ENCODE results near the gene PAPPA2. TPM values are rescaled to one million over a fixed set of nuclear protein-coding genes. Genes with fewer than 3 reads are reported as not detected.

Gene PAPPA2
- total RNA-seq, 2 donors from 2014 or later: 1.3 TPM; not detected in 1

DNA sequence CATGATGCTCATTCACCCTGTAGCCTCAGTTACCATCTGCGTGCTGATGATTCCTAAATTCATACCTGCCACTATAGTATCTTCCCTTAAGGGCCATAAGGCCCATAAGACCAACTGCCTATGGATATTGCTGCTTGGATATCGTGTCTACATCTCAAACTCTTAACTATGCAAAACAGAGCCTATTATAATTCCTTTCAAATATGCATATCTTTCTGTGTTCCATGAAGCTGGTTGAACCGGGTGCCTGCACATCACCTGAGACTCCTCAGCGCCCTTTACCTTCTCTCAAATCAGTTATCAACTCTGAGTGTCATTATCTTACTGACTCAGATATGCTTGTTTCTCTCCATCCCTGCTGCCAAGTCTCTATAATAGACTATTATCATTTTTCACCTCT lies 311.2 kb downstream of the PAPPA2 start:
- Mint-ChIP-seq H3K9me3 (no peaks in the 10 kb centered on the region), H3K27ac (no peak overlapping the region), H3K36me3 (ENCODE audit: low read depth) (no peaks in the 10 kb centered on the region), H3K27me3 (ENCODE audit: insufficient read depth) (peaks cover 2% of the 10 kb centered on the region), H3K4me3 (no peak overlapping the region), H3K4me1 (peaks cover 4% of the 10 kb centered on the region)
- H3K4me3 ChIP-seq (ENCODE audit: low read length): no peak overlapping the region
- H3K9me3 ChIP-seq (ENCODE audit: control insufficient read depth, low read length): no peaks in the 10 kb centered on the region
- H3K4me1 ChIP-seq (ENCODE audit: control insufficient read depth, insufficient read depth, low read length): no peaks in the 10 kb centered on the region
- no peak overlapping the region for H3K9ac ChIP-seq (ENCODE audit: extremely low read depth, low read length, poor library complexity, severe bottlenecking)
- no peak for TF ChIP-seq CTCF (conservative IDR thresholded peaks at IDR 0.05)
- no peaks in the 10 kb centered on the region for H3K36me3 ChIP-seq (ENCODE audit: control insufficient read depth, insufficient read depth, low read length)
- WGBS, 2 experiments (ENCODE audit: insufficient coverage in 1 of 2, insufficient read length in 1 of 2): 61 to 71% methylated on average over 4 of the region's 4 CpGs
- no peaks in the 10 kb centered on the region for H3K27me3 ChIP-seq (ENCODE audit: control insufficient read depth, insufficient read depth, low read length, poor library complexity, severe bottlenecking)
- DNase-seq: no peak
- no peak overlapping the region for H3K27ac ChIP-seq (ENCODE audit: low read depth, low read length)

GRCh38 chr1:176775378-176775777 lies 312.4 kb downstream of the PAPPA2 start:
- TF ChIP-seq CTCF (conservative IDR thresholded peaks at IDR 0.05): no peak
- no peak for DNase-seq
- Mint-ChIP-seq H3K27ac (no peak overlapping the region), H3K9me3 (no peaks in the 10 kb centered on the region), H3K36me3 (ENCODE audit: low read depth) (no peaks in the 10 kb centered on the region), H3K27me3 (ENCODE audit: insufficient read depth) (peaks cover 2% of the 10 kb centered on the region), H3K4me1 (peaks cover 8% of the 10 kb centered on the region), H3K4me3 (no peak overlapping the region)
- WGBS, 2 experiments (ENCODE audit: insufficient coverage in 1 of 2, insufficient read length in 1 of 2): 83 to 90% methylated on average over 2 to 3 of the region's 3 CpGs
- no peak overlapping the region for H3K9ac ChIP-seq (ENCODE audit: extremely low read depth, low read length, poor library complexity, severe bottlenecking)
- H3K4me1 ChIP-seq (ENCODE audit: control insufficient read depth, insufficient read depth, low read length): peaks cover 7% of the 10 kb centered on the region
- H3K27ac ChIP-seq (ENCODE audit: low read depth, low read length): no peak overlapping the region
- no peak overlapping the region for H3K4me3 ChIP-seq (ENCODE audit: low read length)
- H3K9me3 ChIP-seq (ENCODE audit: control insufficient read depth, low read length): no peaks in the 10 kb centered on the region
- no peaks in the 10 kb centered on the region for H3K27me3 ChIP-seq (ENCODE audit: control insufficient read depth, insufficient read depth, low read length, poor library complexity, severe bottlenecking)
- H3K36me3 ChIP-seq (ENCODE audit: control insufficient read depth, insufficient read depth, low read length): no peaks in the 10 kb centered on the region

DNA sequence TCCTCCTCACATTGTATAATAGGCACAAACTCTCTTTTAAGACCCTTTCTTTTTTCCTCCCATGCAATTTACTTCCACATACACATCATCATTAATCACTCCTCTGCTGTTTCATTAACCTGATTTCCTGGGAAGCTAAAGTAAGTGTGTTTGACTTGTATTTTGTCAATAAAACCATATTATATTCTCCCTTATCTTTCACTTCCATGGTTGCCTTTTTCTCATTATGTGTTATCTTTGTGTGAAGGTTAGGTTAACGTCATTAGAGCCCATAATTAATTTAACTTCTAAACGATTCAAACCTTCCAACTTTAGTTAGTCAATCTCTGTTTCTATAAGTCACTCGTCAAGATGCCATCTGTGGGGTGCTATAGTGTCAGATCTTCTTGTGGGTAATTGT lies 313.0 kb downstream of the PAPPA2 start:
- DNase-seq: no peak
- H3K36me3 Mint-ChIP-seq (ENCODE audit: low read depth): no peaks in the 10 kb centered on the region
- H3K27me3 Mint-ChIP-seq (ENCODE audit: insufficient read depth): peaks cover 2% of the 10 kb centered on the region
- Histone ChIP-seq H3K9ac (ENCODE audit: extremely low read depth, low read length, poor library complexity, severe bottlenecking) (no peak overlapping the region), H3K4me3 (ENCODE audit: low read length) (no peak overlapping the region), H3K27ac (ENCODE audit: low read depth, low read length) (no peak overlapping the region), H3K9me3 (ENCODE audit: control insufficient read depth, low read length) (no peaks in the 10 kb centered on the region), H3K27me3 (ENCODE audit: control insufficient read depth, insufficient read depth, low read length, poor library complexity, severe bottlenecking) (no peaks in the 10 kb centered on the region), H3K36me3 (ENCODE audit: control insufficient read depth, insufficient read depth, low read length) (no peaks in the 10 kb centered on the region), H3K4me1 (ENCODE audit: control insufficient read depth, insufficient read depth, low read length) (peaks cover 7% of the 10 kb centered on the region)
- H3K9me3 Mint-ChIP-seq: no peaks in the 10 kb centered on the region
- H3K4me3 Mint-ChIP-seq: no peak overlapping the region
- no peak for TF ChIP-seq CTCF (conservative IDR thresholded peaks at IDR 0.05)
- peaks cover 9% of the 10 kb centered on the region for H3K4me1 Mint-ChIP-seq
- H3K27ac Mint-ChIP-seq: no peak overlapping the region
- WGBS, 2 experiments (ENCODE audit: insufficient coverage in 1 of 2, insufficient read length in 1 of 2): 91% methylated on average over 3 of the region's 3 CpGs; no CpG with 5 or more reads in 1 of the 2 experiments

Measured in endodermal cell (in vitro differentiated cells).